Thymus (tissue), 11 donors: ENCODE measurements around the gene BLTP3B. TPM values are rescaled to one million over a fixed set of nuclear protein-coding genes. Genes with fewer than 3 reads are reported as not detected.
"Not testable (repeated sequence)": the region's sequence is repeated elsewhere in the genome, so short reads cannot be mapped to it uniquely, and the experiment has no call there.

Experiments used
- DNase-seq, 9 donors: peaks; one replicate each; pipeline ENCODE4 v3.0.0-alpha.2; 2013; ENCODE audit warnings: low spot score in 9 of 9, low read depth in 6 of 9, missing footprints in 1 of 9
- H3K27ac ChIP-seq, 2 donors: one replicate each; pipeline ENCODE4 v1.5.1; 2013; ENCODE audit warnings: control low read depth in 1 of 2, low read depth in 1 of 2, low read length in 1 of 2, mild to moderate bottlenecking in 1 of 2, moderate library complexity in 1 of 2
- H3K27me3 ChIP-seq, 2 donors: one replicate each; pipeline ENCODE4 v1.5.1; 2013; ENCODE audit warnings: low read length in 1 of 2; ENCODE audit not compliant: control insufficient read depth in 2 of 2, insufficient read depth in 1 of 2
- H3K36me3 ChIP-seq, 2 donors: one replicate each; pipeline ENCODE4 v1.5.1; 2013; ENCODE audit warnings: low read length in 1 of 2, mild to moderate bottlenecking in 1 of 2, moderate library complexity in 1 of 2; ENCODE audit not compliant: control insufficient read depth in 2 of 2, insufficient read depth in 2 of 2
- H3K4me1 ChIP-seq, 2 donors: one replicate each; pipeline ENCODE4 v1.5.1; 2013; ENCODE audit warnings: low read length in 2 of 2; ENCODE audit not compliant: control insufficient read depth in 2 of 2, insufficient read depth in 2 of 2
- H3K4me3 ChIP-seq, 2 donors: one replicate each; pipeline ENCODE4 v1.5.1; 2013; ENCODE audit warnings: low read length in 2 of 2, control low read depth in 1 of 2, mild to moderate bottlenecking in 1 of 2
- H3K9me3 ChIP-seq, 2 donors: one replicate each; pipeline ENCODE4 v1.5.1; 2013; ENCODE audit warnings: low read length in 1 of 2, mild to moderate bottlenecking in 1 of 2; ENCODE audit not compliant: control insufficient read depth in 2 of 2, insufficient read depth in 1 of 2
- WGBS: extraction: QIAGEN DNeasy Blood & Tissue Kit; methylation state at CpG from one replicate; pipeline ENCODE4 v1.1.7; 2013; 5-methylcytosine and 5-hydroxymethylcytosine counted together
- polyA plus RNA-seq: library from polyadenylated mRNA; stranded (reverse); fragments of 200-250 nt; gene quantifications from one replicate; pipeline ENCODE4 v1.2.3, GENCODE V29; 2013
- total RNA-seq: library from RNA; stranded (reverse); fragments of 120-200 nt; gene quantifications from one replicate; pipeline ENCODE4 v1.2.4, GENCODE V29; 2013
- donor health status: healthy.

BLTP3B gene
- total and polyA plus RNA-seq, 2 donors = 9.5 to 15.5 TPM

- Histone ChIP-seq H3K36me3 (peaks cover under 1 to 5% of the 10 kb centered on the region in 2 donors), H3K4me3 (no peak overlapping the region), H3K4me1 (peaks cover 0 to 2% of the 10 kb centered on the region in 2 donors), H3K9me3 (no peaks in the 10 kb centered on the region), H3K27ac (no peak overlapping the region), H3K27me3 (no peaks in the 10 kb centered on the region)
- 97% methylated on average over 8 of the region's 8 CpGs for WGBS
- no peak for DNase-seq
These were observed 42.0 kb upstream of the BLTP3B start for GRCh38 chr12:100184549-100185145.

GRCh38 chr12:100179252-100179651, 36.6 kb upstream of the BLTP3B start:
- Histone ChIP-seq H3K27ac (no peak overlapping the region), H3K4me1 (no peaks in the 10 kb centered on the region), H3K36me3 (peaks cover 0 to 7% of the 10 kb centered on the region in 2 donors), H3K4me3 (no peak overlapping the region), H3K9me3 (no peaks in the 10 kb centered on the region), H3K27me3 (no peaks in the 10 kb centered on the region)
- 98% methylated on average over 2 of the region's 2 CpGs for WGBS
- no peak for DNase-seq

GRCh38 chr12:100176493-100176892, 33.8 kb upstream of the BLTP3B start:
- not testable (repeated sequence) for H3K27me3 ChIP-seq, H3K27ac ChIP-seq, H3K36me3 ChIP-seq, DNase-seq, H3K9me3 ChIP-seq, H3K4me3 ChIP-seq, H3K4me1 ChIP-seq
- WGBS = 98% methylated on average over 8 of the region's 8 CpGs

GRCh38 chr12:100174495-100174894, 31.8 kb upstream of the BLTP3B start:
- Histone ChIP-seq H3K27ac (no peak overlapping the region), H3K27me3 (no peaks in the 10 kb centered on the region), H3K9me3 (no peaks in the 10 kb centered on the region), H3K36me3 (peaks cover 3 to 8% of the 10 kb centered on the region in 2 donors), H3K4me1 (no peaks in the 10 kb centered on the region), H3K4me3 (no peak overlapping the region)
- no peak for DNase-seq

- no peaks in the 10 kb centered on the region for H3K4me1 ChIP-seq
- peaks cover 2 to 6% of the 10 kb centered on the region in 2 donors for H3K36me3 ChIP-seq
- H3K4me3 ChIP-seq = no peak overlapping the region
- no peaks in the 10 kb centered on the region for H3K9me3 ChIP-seq
- no peaks in the 10 kb centered on the region for H3K27me3 ChIP-seq
- over 99% methylated on average over 6 of the region's 6 CpGs for WGBS
- DNase-seq = no peak
- no peak overlapping the region for H3K27ac ChIP-seq
These were observed 30.4 kb upstream of the BLTP3B start for GRCh38 chr12:100173111-100173510.

- H3K4me1 ChIP-seq = no peaks in the 10 kb centered on the region
- H3K9me3 ChIP-seq = no peaks in the 10 kb centered on the region
- H3K27ac ChIP-seq = no peak overlapping the region
- DNase-seq = no peak
- H3K27me3 ChIP-seq = no peaks in the 10 kb centered on the region
- H3K4me3 ChIP-seq = no peak overlapping the region
- H3K36me3 ChIP-seq = peaks cover 2 to 6% of the 10 kb centered on the region in 2 donors
These were observed 28.6 kb upstream of the BLTP3B start for GRCh38 chr12:100171248-100171647.

GRCh38 chr12:100170313-100170858, 27.7 kb upstream of the BLTP3B start:
- H3K36me3 ChIP-seq = peaks cover 2 to 11% of the 10 kb centered on the region in 2 donors
- WGBS = 96% methylated on average over 7 of the region's 7 CpGs
- H3K9me3 ChIP-seq = no peaks in the 10 kb centered on the region
- no peak overlapping the region for H3K4me3 ChIP-seq
- no peak overlapping the region for H3K27ac ChIP-seq
- no peaks in the 10 kb centered on the region for H3K4me1 ChIP-seq
- H3K27me3 ChIP-seq = no peaks in the 10 kb centered on the region
- DNase-seq = no peak

GRCh38 chr12:100169345-100169744, 26.7 kb upstream of the BLTP3B start:
- H3K9me3 ChIP-seq = no peaks in the 10 kb centered on the region
- H3K27ac ChIP-seq = no peak overlapping the region
- 96% methylated on average over 9 of the region's 9 CpGs for WGBS
- peaks cover 0 to 1% of the 10 kb centered on the region in 2 donors for H3K4me1 ChIP-seq
- H3K4me3 ChIP-seq = no peak overlapping the region
- no peaks in the 10 kb centered on the region for H3K27me3 ChIP-seq
- peaks cover 2 to 11% of the 10 kb centered on the region in 2 donors for H3K36me3 ChIP-seq
- DNase-seq = no peak

GRCh38 chr12:100168562-100168961, 25.9 kb upstream of the BLTP3B start:
- 98% methylated on average over 4 of the region's 4 CpGs for WGBS
- no peaks in the 10 kb centered on the region for H3K9me3 ChIP-seq
- no peak overlapping the region for H3K4me3 ChIP-seq
- H3K27me3 ChIP-seq = no peaks in the 10 kb centered on the region
- H3K27ac ChIP-seq = no peak overlapping the region
- H3K4me1 ChIP-seq = peaks cover 2 to 7% of the 10 kb centered on the region in 2 donors
- peaks cover 2 to 11% of the 10 kb centered on the region in 2 donors for H3K36me3 ChIP-seq
- DNase-seq = no peak
